ENCODE data around the gene PPP1R1C.

- TF ChIP-seq POLR2A (IDR thresholded peaks at IDR 0.05) (no peak), CTCF (IDR thresholded peaks at IDR 0.05) (no peak)
Measured at GRCh38 chr2:182068811-182069210, 83.2 kb downstream of the PPP1R1C start.

All from testis (tissue), 2 donors.